HCT116 (cell line): Measurements from ENCODE around the gene TBXA2R. TPM values are rescaled to one million over a fixed set of nuclear protein-coding genes. Genes with fewer than 3 reads are reported as not detected.
"Not testable (repeated sequence)": the region's sequence is repeated elsewhere in the genome, so short reads cannot be mapped to it uniquely, and the experiment has no call there.

Experiments used
- ATAC-seq: fragments of 200-7000 bp; cut with Tn5 transposase; 2 replicates; pipeline ENCODE4 v1.9.1; 2020; ENCODE audit warnings: mild to moderate bottlenecking, moderate library complexity
- BruUV-seq: library from RNA; stranded (reverse); fragments of 400-500 nt; replicated peaks from 2 replicates; lab custom pipeline; 2021; lab: Mats Ljungman, UMichigan
- CTCF ChIA-PET: fragments of 300-600 bp; sonication (Branson Sonifier 250); formaldehyde crosslinking; loops from one replicate; lab custom pipeline; 2021; ENCODE audit warnings: antibody characterized with exemption; lab: Charles Lee
- POLR2A ChIA-PET: fragments of 300-600, 350-600 bp; sonication (Branson Sonifier 250); formaldehyde crosslinking; loops from one replicate; lab custom pipeline; 2021; ENCODE audit warnings: antibody characterized with exemption; lab: Charles Lee
- RAD21 ChIA-PET, 2 experiments: fragments of 300-600 bp; sonication (Branson Sonifier 250); formaldehyde crosslinking; loops; one replicate each; lab custom pipeline; 2023; ENCODE audit warnings: low total read pairs in 2 of 2; ENCODE audit not compliant: uncharacterized antibody in 2 of 2, unreplicated experiment in 2 of 2, low non-redundant PET in 1 of 2; lab: Charles Lee
- DNase-seq: peaks from one replicate; pipeline ENCODE4 v3.0.0-alpha.2; 2010; ENCODE audit warnings: low read depth, low spot score
- H2AFZ ChIP-seq: fragments of 200-600 bp; shearing (Covaris generic), sonication (generic); 2 replicates; pipeline ENCODE4 v1.6.1; 2017; ENCODE audit warnings: low read depth, mixed run types, mixed read lengths, antibody characterized with exemption, low read length; ENCODE audit not compliant: poor library complexity, severe bottlenecking
- H3K27ac ChIP-seq: 2 replicates; pipeline ENCODE4 v1.5.1; 2012; ENCODE audit warnings: low read depth, low read length
- H3K27me3 ChIP-seq: fragments of 200-600 bp; sonication (generic); 2 replicates; pipeline ENCODE4 v1.6.1; 2016; ENCODE audit warnings: mixed run types, low read length, mixed read lengths; ENCODE audit not compliant: insufficient read depth
- H3K36me3 ChIP-seq, 2 experiments: fragments of 200-500 bp in 1 of 2; fragments of 200-600 bp in 1 of 2; sonication (Bioruptor generic) in 1 of 2; sonication (generic) in 1 of 2; 2 replicates each; pipeline versions ENCODE4 v1.5.1 to v1.6.1; 2014 to 2016; ENCODE audit warnings: low read length in 2 of 2, inconsistent platforms in 1 of 2, mixed read lengths in 1 of 2, mixed run types in 1 of 2; ENCODE audit not compliant: insufficient read depth in 2 of 2, control insufficient read depth in 1 of 2
- H3K4me1 ChIP-seq, 2 experiments: fragments of 200-600 bp in 1 of 2; sonication (generic) in 1 of 2; 2 replicates each; pipeline versions ENCODE4 v1.5.1 to v1.6.1; 2012 to 2017; ENCODE audit warnings: low read length in 2 of 2, inconsistent platforms in 1 of 2, mild to moderate bottlenecking in 1 of 2, mixed read lengths in 1 of 2, mixed run types in 1 of 2, moderate library complexity in 1 of 2; ENCODE audit not compliant: insufficient read depth in 2 of 2, control insufficient read depth in 1 of 2
- H3K4me2 ChIP-seq: fragments of 200-600 bp; sonication (generic); 2 replicates; pipeline ENCODE4 v1.6.1; 2017; ENCODE audit warnings: mixed run types, low read length, mixed read lengths
- H3K4me3 ChIP-seq, 2 experiments: fragments of 200-600 bp in 1 of 2; sonication (generic) in 1 of 2; replicated peaks in 1 of 2; 2 replicates each; pipeline ENCODE4 v1.5.1; 2011 to 2016; ENCODE audit warnings: low read length in 2 of 2, control low read depth in 1 of 2, low read depth in 1 of 2, mild to moderate bottlenecking in 1 of 2, mixed read lengths in 1 of 2, mixed run types in 1 of 2
- H3K79me2 ChIP-seq: fragments of 200-600 bp; sonication (generic); 2 replicates; pipeline ENCODE4 v1.6.1; 2017; ENCODE audit warnings: mild to moderate bottlenecking, mixed run types, low read length, moderate library complexity, mixed read lengths; ENCODE audit not compliant: insufficient read depth
- H3K9ac ChIP-seq: fragments of 200-600 bp; sonication (generic); 2 replicates; pipeline ENCODE4 v1.6.1; 2016; ENCODE audit warnings: low read length, mixed read lengths
- H3K9me2 ChIP-seq: fragments of 200-600 bp; sonication (generic), shearing (Covaris generic); 2 replicates; pipeline ENCODE4 v1.6.1; 2017; ENCODE audit warnings: mixed run types, mild to moderate bottlenecking, moderate library complexity; ENCODE audit not compliant: insufficient read depth
- H3K9me3 ChIP-seq, 2 experiments: fragments of 200-500 bp in 1 of 2; fragments of 200-600 bp in 1 of 2; sonication (Bioruptor generic) in 1 of 2; sonication (generic) in 1 of 2; 2 replicates each; pipeline ENCODE4 v1.6.1; 2014 to 2017; ENCODE audit warnings: low read length in 2 of 2, mixed read lengths in 2 of 2, inconsistent platforms in 1 of 2, low read depth in 1 of 2, mild to moderate bottlenecking in 1 of 2, mixed run types in 1 of 2, moderate library complexity in 1 of 2; ENCODE audit not compliant: control insufficient read depth in 1 of 2, insufficient read depth in 1 of 2
- H4K20me1 ChIP-seq: fragments of 200-600 bp; sonication (generic), shearing (Covaris generic); 2 replicates; pipeline ENCODE4 v1.6.1; 2017; ENCODE audit warnings: mixed run types, mild to moderate bottlenecking, moderate library complexity; ENCODE audit not compliant: insufficient read depth
- CBX3 ChIP-seq: IDR thresholded peaks from 2 replicates; pipeline ENCODE4 v1.6.1; 2012; ENCODE audit warnings: low read depth
- EZH2phosphoT487 ChIP-seq: fragments of 200-600 bp; IDR thresholded peaks from 2 replicates; pipeline ENCODE4 v1.6.1; 2018; ENCODE audit warnings: antibody characterized with exemption, borderline replicate concordance
- JUND ChIP-seq: IDR thresholded peaks from 2 replicates; pipeline ENCODE4 v1.6.1; 2012
- ZNF274 ChIP-seq: fragments of 200-500 bp; sonication (Bioruptor generic); IDR thresholded peaks from 2 replicates; pipeline ENCODE4 v1.6.1; 2014; ENCODE audit warnings: mild to moderate bottlenecking, low read depth, low read length, inconsistent platforms
- intact Hi-C: fragments of 100-400 bp; cut with micrococcal nuclease; formaldehyde crosslinking; loops from 2 replicates; pipeline ENCODE4 v1.10.0; 2022
- total RNA-seq: library from RNA; stranded (reverse); gene quantifications from one replicate; pipeline ENCODE4 v1.2.1, GENCODE V29; 2021; ENCODE audit not compliant: unreplicated experiment

TBXA2R gene
- total RNA-seq, 1 experiment from 2014 or later = 2.3 TPM

DNA sequence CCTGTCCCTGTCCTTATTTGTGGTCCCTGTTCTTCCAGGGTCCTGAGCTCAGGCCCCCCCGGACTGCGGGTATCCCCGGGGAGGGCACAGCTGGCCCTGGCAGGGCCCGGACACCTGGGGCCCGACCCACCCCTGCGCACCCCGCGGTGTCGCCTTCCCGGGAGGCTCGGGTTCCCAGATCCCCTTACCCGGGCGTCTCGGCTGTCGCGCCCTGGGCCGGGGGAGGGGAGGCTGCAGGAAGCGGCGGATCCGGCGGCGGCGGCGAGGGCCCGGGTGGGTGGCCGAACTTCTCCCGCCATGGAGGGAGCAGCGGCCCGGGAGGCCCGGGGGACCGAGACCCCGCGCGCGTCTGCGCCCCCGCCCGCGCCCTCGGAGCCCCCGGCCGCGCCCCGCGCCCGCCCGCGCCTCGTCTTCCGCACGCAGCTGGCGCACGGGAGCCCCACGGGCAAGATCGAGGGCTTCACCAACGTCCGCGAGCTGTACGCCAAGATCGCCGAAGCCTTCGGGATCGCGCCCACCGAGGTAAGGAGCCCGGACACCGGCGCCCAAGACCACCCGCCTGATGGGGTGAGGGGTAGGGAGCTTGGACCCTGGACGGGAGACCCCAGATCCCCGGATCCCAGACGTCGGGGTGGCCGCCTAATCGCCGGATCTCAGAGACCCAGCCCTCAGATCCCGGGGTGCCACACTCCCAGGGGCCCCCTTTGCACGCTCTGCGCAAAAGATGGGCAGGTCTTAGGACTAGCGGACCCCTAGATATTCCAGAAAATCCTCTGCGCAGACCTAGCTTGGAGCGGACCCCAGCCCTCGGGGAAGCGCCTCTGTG lies 21.2 kb downstream of the TBXA2R start, which contains the start of gene GIPC3:
GIPC3 (plus strand) TSS at position 178 of the 826 bp plus-strand sequence; CDS start at position 298, 120 bp downstream.
- TF ChIP-seq ZNF274 (no peak), JUND (no peak), CBX3 (no peak), EZH2phosphoT487 (no peak)
- TF ChIP-seq, all 23 proteins: peak for 0
- H3K9me3 ChIP-seq = no peaks in the 10 kb centered on the region
- H3K27ac ChIP-seq = no peak within 1 kb of the TSS
- intact Hi-C loops = loop anchor here (1.0 kb wide), 1 partner anchor 33 kb away; no protein-coding TSS in a partner anchor
- H2AFZ ChIP-seq = no peak within 1 kb of the TSS
- H3K4me2 ChIP-seq = no peak within 1 kb of the TSS
- POLR2A ChIA-PET = no interaction called here
- no peak for DNase-seq
- CTCF ChIA-PET = interaction anchor here (0.7 kb wide), 1 partner anchor 655 kb away, joined by 3 read pairs; no protein-coding TSS in a partner anchor
- no peaks in the 10 kb centered on the region for H3K27me3 ChIP-seq
- BruUV-seq = no TSS peak
- RAD21 ChIA-PET = no interaction called here
- no peaks in the 10 kb centered on the region for H3K79me2 ChIP-seq
- no peaks in the 10 kb centered on the region for H4K20me1 ChIP-seq
- no peak for ATAC-seq
- H3K4me1 ChIP-seq = peaks cover 0 to 13% of the 10 kb centered on the region in 2 experiments; a peak in 2 of 4 replicates
- H3K4me3 ChIP-seq = no peak within 1 kb of the TSS
- no peaks in the 10 kb centered on the region for H3K36me3 ChIP-seq
- no peak within 1 kb of the TSS for H3K9ac ChIP-seq
- H3K9me2 ChIP-seq = no peaks in the 10 kb centered on the region

DNA sequence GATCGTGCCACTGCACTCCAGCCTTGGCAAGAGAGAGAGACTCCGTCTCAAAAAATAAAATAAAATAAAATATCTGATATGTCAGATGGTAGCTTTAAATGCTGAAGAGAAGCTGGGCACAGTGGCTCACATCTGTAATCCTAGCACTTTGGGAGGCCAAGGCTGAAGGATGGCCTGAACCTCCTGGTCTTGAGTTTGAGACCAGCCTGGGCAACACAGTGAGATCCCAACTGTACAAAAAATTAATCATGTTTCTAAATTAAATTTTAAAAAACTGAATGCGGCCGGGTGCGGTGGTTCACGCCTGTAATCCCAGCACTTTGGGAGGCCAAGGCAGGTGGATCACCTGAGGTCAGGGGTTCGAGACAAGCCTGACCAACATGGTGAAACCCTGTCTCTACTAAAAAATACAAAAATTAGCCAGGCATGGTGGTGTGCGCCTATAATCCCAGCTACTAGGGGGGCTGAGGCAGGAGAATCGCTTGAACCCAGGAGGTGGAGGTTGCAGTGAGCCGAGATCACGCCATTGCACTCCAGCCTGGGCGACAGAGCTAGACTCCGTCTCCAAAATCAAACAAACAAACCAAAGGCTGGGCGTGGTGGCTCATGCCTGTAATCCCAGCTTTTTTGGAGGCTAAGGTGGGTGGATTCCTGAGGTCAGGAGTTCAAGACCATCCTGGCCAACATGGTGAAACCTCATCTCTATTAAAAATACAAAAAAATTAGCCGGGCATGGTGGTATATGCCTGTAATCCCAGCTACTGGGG lies 22.5 kb downstream of the TBXA2R start:
- H3K4me3 ChIP-seq, H2AFZ ChIP-seq, H3K4me2 ChIP-seq, H3K9ac ChIP-seq, H4K20me1 ChIP-seq, intact Hi-C loops, CTCF ChIA-PET, H3K9me2 ChIP-seq, H3K36me3 ChIP-seq, H3K9me3 ChIP-seq, BruUV-seq, ATAC-seq, H3K27ac ChIP-seq, H3K27me3 ChIP-seq, DNase-seq, H3K79me2 ChIP-seq: not testable (repeated sequence)
- RAD21 ChIA-PET = interaction anchor here in 1 of 2 experiments (0.7 kb wide), 1 partner anchor 16 kb away, joined by 3 read pairs; no protein-coding TSS in a partner anchor
- POLR2A ChIA-PET = interaction anchor here (0.7 kb wide), 1 partner anchor 123 kb away, joined by 4 read pairs; no protein-coding TSS in a partner anchor
- peaks cover 5 to 26% of the 10 kb centered on the region in 2 experiments for H3K4me1 ChIP-seq

DNA sequence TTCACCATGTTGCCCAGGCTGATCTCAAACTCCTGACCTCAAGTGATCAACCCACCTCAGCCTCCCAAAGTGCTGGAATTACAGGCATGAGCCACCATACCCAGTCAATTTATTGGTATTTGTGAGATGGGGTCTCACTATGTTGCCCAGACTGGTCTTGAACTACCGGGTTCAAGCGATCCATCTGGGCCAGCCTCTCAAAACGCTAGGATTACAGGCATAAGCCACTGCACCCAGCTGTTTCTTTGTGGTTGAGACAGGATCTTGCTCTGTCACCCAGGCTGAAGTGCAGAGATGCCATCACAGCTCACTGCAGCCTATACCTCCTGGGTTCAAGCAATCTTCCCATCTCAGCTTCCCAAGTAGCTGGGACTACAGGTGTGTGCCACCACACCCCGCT lies 24.9 kb downstream of the TBXA2R start:
- H3K36me3 ChIP-seq, H3K4me2 ChIP-seq, ATAC-seq, RAD21 ChIA-PET, H3K27me3 ChIP-seq, DNase-seq, H3K9ac ChIP-seq, H2AFZ ChIP-seq, H3K79me2 ChIP-seq, CTCF ChIA-PET, H3K4me3 ChIP-seq, BruUV-seq, H3K9me3 ChIP-seq, H3K27ac ChIP-seq, H4K20me1 ChIP-seq, POLR2A ChIA-PET, H3K9me2 ChIP-seq, intact Hi-C loops: not testable (repeated sequence)
- H3K4me1 ChIP-seq = peaks cover 5 to 40% of the 10 kb centered on the region in 2 experiments
